Stimulated activated CD4-positive, alpha-beta T cell treated with anti-CD3 and anti-CD28 coated beads, Interleukin-12 subunit alpha, Interleukin-12 subunit beta, amount 100 ng/mL, for 24 hours (primary cell): ENCODE measurements around the gene PDE8B.

Experiments
- DNase-seq, 2 experiments: peaks; one replicate each; pipeline ENCODE4 v3.0.0-alpha.2; 2020; ENCODE audit warnings: low read depth in 2 of 2

PDE8B gene

DNA sequence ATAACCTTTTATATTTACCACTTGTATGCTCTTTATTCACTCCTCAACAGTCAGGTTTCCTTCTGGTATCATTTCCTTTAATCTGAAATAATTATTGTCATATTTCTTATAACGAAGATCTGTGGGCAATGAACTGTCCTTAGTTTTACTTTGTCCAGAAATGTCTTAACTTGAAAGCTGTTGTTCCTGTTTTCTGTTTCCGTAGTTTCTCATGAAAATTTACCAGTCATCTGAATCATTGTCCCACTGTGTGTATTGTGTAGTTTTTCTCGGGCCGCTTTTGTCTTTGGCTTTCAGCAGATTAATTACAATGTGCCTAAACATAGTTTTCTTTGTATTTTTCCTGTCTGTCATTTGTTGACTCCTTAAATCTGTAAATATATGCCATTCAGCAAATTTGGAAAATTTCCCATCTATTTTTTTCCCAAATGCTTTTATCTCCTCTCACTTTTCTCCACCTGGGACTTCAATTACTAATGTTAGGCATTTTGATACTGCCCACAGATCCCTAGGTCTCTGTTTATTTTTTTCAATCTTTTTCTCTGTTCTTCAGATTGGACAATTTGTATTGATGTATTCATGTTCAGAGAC lies 74.9 kb downstream of the PDE8B start:
- DNase-seq, result no peak

DNA sequence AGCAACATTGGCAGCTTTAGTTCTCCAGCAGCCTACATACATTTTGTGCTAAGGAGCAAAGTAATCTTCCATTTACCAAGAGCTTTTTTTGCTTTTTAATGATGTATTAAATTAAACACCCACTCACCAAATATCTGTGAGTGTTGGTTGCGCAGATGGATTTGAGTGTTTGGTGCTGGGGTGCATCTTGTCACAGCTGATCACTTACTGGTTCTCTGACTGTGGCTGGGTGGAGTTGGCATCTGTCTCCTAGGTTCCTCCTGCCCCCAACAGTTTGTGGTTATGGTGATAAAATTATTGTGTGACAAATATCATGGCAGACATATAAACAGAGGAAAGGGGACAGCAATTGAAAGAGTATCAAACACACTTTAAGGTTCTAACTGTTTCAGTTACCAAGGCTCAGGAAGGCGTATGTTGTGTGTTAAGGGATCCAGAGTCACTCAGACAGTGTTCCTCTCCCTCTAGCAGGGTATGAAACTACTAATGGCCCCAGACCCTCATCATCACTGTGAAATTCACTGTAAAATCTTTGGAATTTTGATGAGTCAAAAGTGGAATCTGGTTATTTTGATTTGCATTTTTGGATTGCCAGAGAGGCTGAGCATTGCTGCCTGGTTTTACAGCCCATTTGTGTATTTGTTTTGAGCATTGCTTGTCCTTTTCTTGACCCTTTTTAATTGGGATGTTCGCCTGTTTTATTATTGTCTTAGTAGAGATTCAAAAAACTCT lies 81.7 kb downstream of the PDE8B start:
- DNase-seq, result no peak

DNA sequence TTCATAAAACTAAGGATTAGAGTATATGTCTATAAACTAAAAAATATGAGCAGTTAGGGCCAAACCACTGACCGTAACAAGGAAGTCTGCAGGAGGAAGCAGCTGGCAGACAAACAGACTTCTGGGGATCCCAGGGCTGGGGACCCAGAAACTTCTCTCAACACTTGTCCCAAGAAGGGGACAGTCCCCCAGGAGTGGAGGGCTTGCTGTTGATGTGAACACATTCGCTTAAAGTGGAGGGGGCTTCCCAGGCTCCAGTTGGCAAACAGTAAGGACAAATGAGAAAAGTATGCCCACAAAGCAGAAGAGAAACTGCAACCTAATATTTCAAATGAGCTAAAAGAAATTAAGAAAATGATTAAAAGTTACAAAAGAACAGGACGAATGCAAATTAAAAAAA lies 83.7 kb downstream of the PDE8B start:
- DNase-seq, result no peak

GRCh38 chr5:77295863-77296378 lies 85.4 kb downstream of the PDE8B start:
- DNase-seq, result no peak

GRCh38 chr5:77298146-77298545 lies 87.7 kb downstream of the PDE8B start:
- no peak for DNase-seq

- DNase-seq, result no peak
Observed at GRCh38 chr5:77300451-77300850, 90.0 kb downstream of the PDE8B start.

DNA sequence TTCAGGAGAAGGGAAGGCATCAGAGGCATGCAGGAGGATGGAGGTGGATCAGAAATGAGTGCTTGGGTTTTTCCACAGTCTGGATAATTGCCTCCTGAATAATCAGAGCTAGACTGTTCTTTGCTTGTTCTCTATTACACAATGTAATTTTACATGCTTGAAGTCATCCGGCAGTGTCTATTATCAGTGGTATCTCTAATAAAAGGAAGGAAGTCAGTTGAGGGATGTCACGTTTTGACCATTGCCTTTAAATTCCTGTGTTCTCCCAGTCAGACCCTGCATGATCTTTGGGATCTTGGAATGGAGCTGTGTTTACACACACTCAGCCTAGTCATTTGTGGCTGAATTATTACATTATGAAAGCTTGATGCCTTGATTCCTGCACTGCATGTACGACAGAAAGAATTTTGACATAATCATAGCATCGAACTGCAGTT lies 91.0 kb downstream of the PDE8B start:
- no peak for DNase-seq

DNA sequence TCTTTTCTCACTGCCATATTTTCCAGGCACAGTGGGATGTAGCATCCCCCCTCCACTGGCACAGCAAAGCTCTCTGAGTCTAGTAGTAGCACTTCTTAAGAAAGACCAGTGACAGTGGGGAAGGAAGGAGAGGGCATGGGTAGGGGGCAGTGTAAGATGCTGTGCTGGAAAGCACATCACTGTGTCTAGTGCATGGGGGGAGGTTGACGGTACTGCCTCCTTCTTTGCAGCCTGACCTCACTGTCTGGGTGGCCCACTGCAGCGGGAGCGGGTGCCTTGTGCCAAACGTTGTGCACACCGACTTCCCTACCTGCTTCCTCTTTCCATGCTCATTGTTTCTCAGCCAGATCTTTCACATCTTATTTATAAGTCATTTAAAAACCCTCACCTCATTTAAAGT lies 91.8 kb downstream of the PDE8B start:
- no peak for DNase-seq

- DNase-seq, result no peak
Observed at GRCh38 chr5:77302653-77303052, 92.2 kb downstream of the PDE8B start.

GRCh38 chr5:77304388-77304787 lies 93.9 kb downstream of the PDE8B start:
- DNase-seq, result no peak

GRCh38 chr5:77305222-77305846 lies 94.9 kb downstream of the PDE8B start:
- no peak for DNase-seq

GRCh38 chr5:77305956-77306355 lies 95.5 kb downstream of the PDE8B start:
- no peak for DNase-seq

DNA sequence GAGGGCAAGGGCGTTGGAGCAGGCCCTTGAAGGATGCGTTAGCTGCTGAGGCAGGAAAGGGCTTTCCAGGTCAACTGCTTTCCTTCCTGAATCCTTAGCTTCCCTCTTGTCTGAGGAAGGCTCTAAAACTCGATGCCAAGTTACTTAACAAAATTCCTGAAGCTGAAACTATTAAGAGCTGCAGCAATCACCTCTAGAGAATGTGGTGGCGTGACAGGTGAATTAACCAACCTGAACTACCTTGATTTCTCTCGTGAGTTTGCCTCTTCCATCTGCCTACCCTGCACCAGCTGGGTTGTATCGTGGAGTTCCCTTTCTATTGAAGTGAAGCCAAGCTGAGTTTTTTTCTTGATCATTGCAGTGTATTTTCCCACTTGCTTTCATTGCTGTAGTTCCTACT lies 96.1 kb downstream of the PDE8B start:
- no peak for DNase-seq

GRCh38 chr5:77308154-77308960 lies 97.9 kb downstream of the PDE8B start:
- DNase-seq, result no peak

GRCh38 chr5:77309140-77309539 lies 98.7 kb downstream of the PDE8B start:
- no peak for DNase-seq

- no peak for DNase-seq
Observed at GRCh38 chr5:77310494-77311213, 100.2 kb downstream of the PDE8B start.

DNA sequence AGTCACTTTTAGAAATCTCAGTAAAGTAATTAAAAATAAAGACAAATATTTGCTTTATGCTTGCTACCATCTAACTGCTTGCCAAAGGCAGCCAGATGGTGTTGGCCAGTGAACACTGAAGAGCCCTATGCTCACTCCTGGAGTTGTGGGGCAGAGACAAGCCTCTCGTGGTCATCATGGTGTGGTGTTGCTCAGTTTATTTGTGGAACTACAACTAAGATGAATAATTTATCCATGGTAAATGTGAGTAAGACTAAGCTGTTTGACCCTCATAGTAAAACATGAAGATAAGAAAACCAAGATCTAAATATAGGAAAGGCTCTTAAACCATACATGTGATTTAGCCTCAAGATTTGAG lies 100.7 kb downstream of the PDE8B start:
- no peak for DNase-seq

DNA sequence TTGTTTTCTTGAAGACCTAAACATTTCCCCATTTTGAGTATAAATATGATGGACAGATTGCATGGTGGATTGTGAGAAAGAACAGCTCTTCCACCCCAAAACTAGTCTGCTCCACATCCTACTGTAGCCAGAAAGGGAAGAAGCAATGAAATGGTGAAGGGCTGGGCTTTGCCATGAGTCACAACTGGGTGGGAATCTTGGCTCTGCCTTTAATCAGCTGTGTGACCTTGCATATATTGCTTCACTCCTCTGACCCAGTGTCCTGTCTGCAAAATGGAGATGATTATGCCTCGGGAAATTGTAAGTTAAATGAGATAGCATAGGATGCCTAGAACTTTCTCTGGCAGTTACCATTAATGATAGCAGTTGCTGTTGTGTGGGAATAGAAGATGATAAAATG lies 101.9 kb downstream of the PDE8B start:
- no peak for DNase-seq

- DNase-seq, result no peak
Observed at GRCh38 chr5:77316871-77317661, 106.6 kb downstream of the PDE8B start.

DNA sequence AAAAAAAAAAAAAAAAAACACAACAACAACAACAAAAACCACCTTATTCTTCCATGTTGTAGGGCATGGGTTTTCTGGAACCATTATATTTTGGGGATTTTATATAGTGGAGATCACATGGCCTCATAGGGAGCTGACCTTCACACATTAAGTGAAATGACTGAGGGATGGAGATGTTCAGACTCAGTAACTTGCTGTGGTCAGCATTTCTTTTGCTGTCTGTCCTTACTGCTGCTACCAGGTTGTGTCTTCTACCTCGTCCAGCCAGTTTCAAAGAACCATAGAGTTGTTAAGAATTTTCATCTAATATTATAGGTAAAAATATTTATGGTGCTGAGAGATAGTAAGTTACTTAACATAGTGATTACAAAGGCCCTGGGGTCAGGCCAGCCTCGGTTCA lies 107.6 kb downstream of the PDE8B start:
- no peak for DNase-seq
